GM13977 (cell line): ENCODE results near the gene KIF12.

Experiments
- DNase-seq: peaks from one replicate; pipeline ENCODE4 v3.0.0; 2012; ENCODE audit warnings: low spot score
- in situ Hi-C: fragments of 300-500 bp; cut with MboI; formaldehyde crosslinking; loops from one replicate; pipeline ENCODE4 v1.12.0; 2022; ENCODE audit warnings: low sequenced_read_pairs, low pct_unique_long_range_greater_than_20kb, mixed read lengths, inconsistent platforms; ENCODE audit not compliant: unreplicated experiment
- TF ChIP-seq, protein P1 (sequence below): IDR thresholded peaks from 2 replicates; pipeline ENCODE4 v1.5.1; 2012; ENCODE audit warnings: mild to moderate bottlenecking, control low read depth; ENCODE audit not compliant: insufficient read depth; ENCODE audit errors: extremely low read depth, missing control alignments

KIF12 gene

GRCh38 chr9:114076237-114077161 is 22.6 kb downstream of the KIF12 start:
- in situ Hi-C loops, result no loop called here
- TF ChIP-seq, protein P1, sequence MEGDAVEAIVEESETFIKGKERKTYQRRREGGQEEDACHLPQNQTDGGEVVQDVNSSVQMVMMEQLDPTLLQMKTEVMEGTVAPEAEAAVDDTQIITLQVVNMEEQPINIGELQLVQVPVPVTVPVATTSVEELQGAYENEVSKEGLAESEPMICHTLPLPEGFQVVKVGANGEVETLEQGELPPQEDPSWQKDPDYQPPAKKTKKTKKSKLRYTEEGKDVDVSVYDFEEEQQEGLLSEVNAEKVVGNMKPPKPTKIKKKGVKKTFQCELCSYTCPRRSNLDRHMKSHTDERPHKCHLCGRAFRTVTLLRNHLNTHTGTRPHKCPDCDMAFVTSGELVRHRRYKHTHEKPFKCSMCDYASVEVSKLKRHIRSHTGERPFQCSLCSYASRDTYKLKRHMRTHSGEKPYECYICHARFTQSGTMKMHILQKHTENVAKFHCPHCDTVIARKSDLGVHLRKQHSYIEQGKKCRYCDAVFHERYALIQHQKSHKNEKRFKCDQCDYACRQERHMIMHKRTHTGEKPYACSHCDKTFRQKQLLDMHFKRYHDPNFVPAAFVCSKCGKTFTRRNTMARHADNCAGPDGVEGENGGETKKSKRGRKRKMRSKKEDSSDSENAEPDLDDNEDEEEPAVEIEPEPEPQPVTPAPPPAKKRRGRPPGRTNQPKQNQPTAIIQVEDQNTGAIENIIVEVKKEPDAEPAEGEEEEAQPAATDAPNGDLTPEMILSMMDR, result no peak

DNA sequence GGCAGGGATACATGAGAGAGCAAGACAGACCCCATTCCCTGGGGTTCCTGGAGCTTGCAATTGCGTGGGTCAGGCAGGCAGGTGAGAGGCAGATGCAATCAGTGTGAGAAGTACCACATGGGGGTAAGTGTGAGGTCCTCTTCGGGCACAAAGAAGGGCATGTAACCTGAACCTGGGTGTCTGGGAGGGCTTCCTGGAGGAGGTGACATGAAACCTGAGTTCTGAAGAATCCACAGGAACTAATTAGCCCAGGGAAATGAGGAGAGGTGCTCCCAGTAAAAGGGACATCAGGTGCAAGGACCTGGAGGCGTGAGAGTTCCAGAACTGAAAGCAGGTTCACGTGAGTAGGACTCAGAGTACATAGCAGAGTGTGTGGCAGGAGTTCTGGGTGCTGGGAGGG is 23.5 kb downstream of the KIF12 start:
- in situ Hi-C loops, result no loop called here
- DNase-seq, result no peak
- TF ChIP-seq, protein P1, result no peak

More at GRCh38 chr9:114076237-114077161, 22.6 kb downstream of the KIF12 start:
- DNase-seq, result no peak

DNA sequence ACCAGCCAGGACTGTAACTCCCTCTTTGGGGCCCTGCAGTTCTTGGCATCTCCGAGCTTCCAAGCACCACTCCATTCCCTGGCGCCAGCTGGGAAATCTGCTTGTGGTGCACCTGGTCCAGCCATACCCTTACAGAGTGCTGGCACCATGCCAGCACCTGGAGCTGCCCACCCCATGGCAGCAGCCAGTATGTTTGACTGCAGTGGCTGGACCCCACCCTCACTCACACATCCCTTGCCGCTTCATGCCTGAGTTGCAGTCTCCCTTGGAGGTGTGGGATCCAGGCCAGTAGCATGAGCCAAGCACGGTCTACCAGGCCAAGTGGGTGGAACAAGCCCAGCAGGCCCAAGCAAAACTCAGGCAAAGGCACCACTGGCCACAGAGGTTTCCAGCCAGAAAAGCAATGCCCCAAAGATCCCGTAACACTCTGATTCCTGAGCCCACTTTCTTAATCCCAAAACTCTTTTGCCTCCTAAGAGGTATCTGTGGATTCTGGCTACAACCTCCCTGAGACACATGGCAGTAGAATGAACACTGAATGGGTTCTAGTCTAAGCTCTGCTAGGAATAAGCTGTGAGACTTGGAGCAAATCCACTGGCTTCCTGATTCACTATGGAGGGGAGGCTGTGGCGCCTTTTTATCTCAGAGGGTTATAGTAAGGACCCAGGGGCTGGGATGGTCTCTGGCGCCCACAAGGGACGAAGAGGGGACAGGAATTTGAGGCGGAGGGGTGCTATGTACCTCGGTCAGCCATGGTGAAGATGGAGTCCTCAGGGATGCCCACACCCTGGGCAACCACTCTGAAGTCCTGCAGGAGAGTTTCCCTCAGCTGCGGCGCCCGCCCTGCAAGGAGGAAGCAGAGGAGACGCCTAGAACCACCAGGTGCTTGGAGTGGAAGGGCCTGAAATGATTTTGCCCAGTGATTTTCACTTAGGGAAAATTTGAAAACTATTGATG is 26.6 kb downstream of the KIF12 start:
- in situ Hi-C loops, result no loop called here
- TF ChIP-seq, protein P1, result no peak
- DNase-seq, result no peak

GRCh38 chr9:114071197-114071795 is 27.8 kb downstream of the KIF12 start:
- TF ChIP-seq, protein P1, result no peak
- in situ Hi-C loops, result no loop called here
- DNase-seq, result no peak

- in situ Hi-C loops, result no loop called here
- no peak for DNase-seq
- TF ChIP-seq, protein P1, result no peak
Measured at GRCh38 chr9:114070188-114071103, 28.6 kb downstream of the KIF12 start.
